Colonic mucosa (tissue), 4 donors: Measurements from ENCODE around the gene HEXIM1. TPM values are rescaled to one million over a fixed set of nuclear protein-coding genes. Genes with fewer than 3 reads are reported as not detected.

Experiments used
- DNase-seq: peaks from one replicate; pipeline ENCODE4 v3.0.0-alpha.2; 2020
- H3K27ac ChIP-seq: fragments of 200-600 bp; one replicate; pipeline ENCODE4 v1.8.0; 2021
- H3K27me3 ChIP-seq: fragments of 200-600 bp; one replicate; pipeline ENCODE4 v1.8.0; 2021
- H3K36me3 ChIP-seq: fragments of 200-600 bp; one replicate; pipeline ENCODE4 v1.8.0; 2021
- H3K4me1 ChIP-seq: fragments of 200-600 bp; one replicate; pipeline ENCODE4 v1.8.0; 2021; ENCODE audit warnings: mild to moderate bottlenecking
- H3K4me3 ChIP-seq: fragments of 200-600 bp; one replicate; pipeline ENCODE4 v1.8.0; 2021
- H3K9ac ChIP-seq, 2 donors: one replicate each; pipeline ENCODE4 v1.7.0; 2013; ENCODE audit warnings: control low read depth in 2 of 2, low read depth in 2 of 2, low read length in 2 of 2
- H3K9me3 ChIP-seq: fragments of 200-600 bp; one replicate; pipeline ENCODE4 v1.8.0; 2021
- CTCF ChIP-seq: fragments of 200-600 bp; IDR thresholded peaks from one replicate; pipeline ENCODE4 v1.8.0; 2022; ENCODE audit warnings: antibody characterized with exemption, mild to moderate bottlenecking
- intact Hi-C: fragments of 100-400 bp; cut with DNase I; formaldehyde crosslinking; loops from one replicate; pipeline ENCODE4 v1.14.1; 2022
- total RNA-seq, 2 donors: library from RNA; stranded (reverse); fragmentation: NEBNext Ultra II Directional in 1 of 2; extraction: Animal tissue kit (Norgen Biotek cat#: 25700) in 1 of 2; gene quantifications; one replicate each; pipeline ENCODE4 v1.2.1, GENCODE V29; 2021
- donor health status: healthy.
- donor health status: DM: no; HTN: no; CAD: no.
- donor health status: DM: no; HTN: no; CAD: no.

Gene HEXIM1
- total RNA-seq, 2 donors from 2014 or later = 37.0 to 38.4 TPM

- peak overlapping the region; percentile 79 for H3K27ac ChIP-seq
- H3K9me3 ChIP-seq = no peaks in the 10 kb centered on the region
- H3K4me1 ChIP-seq = peaks cover 8% of the 10 kb centered on the region
- no peak for TF ChIP-seq CTCF
- intact Hi-C loops = no loop called here
- no peaks in the 10 kb centered on the region for H3K27me3 ChIP-seq
- peak overlapping the region in 1 of 2 donors; percentile 74 for H3K9ac ChIP-seq
- H3K36me3 ChIP-seq = no peaks in the 10 kb centered on the region
- no peak overlapping the region for H3K4me3 ChIP-seq
- no peak for DNase-seq
Observed at GRCh38 chr17:45143094-45143670, 5.1 kb upstream of the HEXIM1 start.

- Histone ChIP-seq H3K9me3 (no peaks in the 10 kb centered on the region), H3K4me1 (peaks cover 8% of the 10 kb centered on the region), H3K27ac (peak overlapping the region; percentile 79), H3K4me3 (peak overlapping the region; percentile 30), H3K9ac (peak overlapping the region; percentile 1 to 74), H3K36me3 (no peaks in the 10 kb centered on the region), H3K27me3 (no peaks in the 10 kb centered on the region)
- intact Hi-C loops = no loop called here
- no peak for TF ChIP-seq CTCF
- peak; percentile 71 for DNase-seq
Observed at GRCh38 chr17:45143767-45144198, 4.5 kb upstream of the HEXIM1 start.

GRCh38 chr17:45144199-45145034 is 3.9 kb upstream of the HEXIM1 start:
- TF ChIP-seq CTCF = no peak
- H3K4me3 ChIP-seq = peak overlapping the region; percentile 30
- DNase-seq = no peak
- H3K9me3 ChIP-seq = no peaks in the 10 kb centered on the region
- peaks cover 8% of the 10 kb centered on the region for H3K4me1 ChIP-seq
- H3K9ac ChIP-seq = peak overlapping the region; percentile 74 to 76
- H3K36me3 ChIP-seq = no peaks in the 10 kb centered on the region
- H3K27ac ChIP-seq = peak overlapping the region; percentile 79
- no peaks in the 10 kb centered on the region for H3K27me3 ChIP-seq
- intact Hi-C loops = no loop called here

- Histone ChIP-seq H3K4me1 (peaks cover 8% of the 10 kb centered on the region), H3K36me3 (no peaks in the 10 kb centered on the region), H3K27me3 (no peaks in the 10 kb centered on the region), H3K27ac (peak overlapping the region; percentile 79), H3K9me3 (no peaks in the 10 kb centered on the region), H3K4me3 (no peak overlapping the region), H3K9ac (peak overlapping the region; percentile 74 to 76)
- DNase-seq = no peak
- no peak for TF ChIP-seq CTCF
- intact Hi-C loops = no loop called here
Observed at GRCh38 chr17:45145035-45145389, 3.3 kb upstream of the HEXIM1 start.

- DNase-seq = no peak
- peak overlapping the region in 1 of 2 donors; percentile 91 for H3K9ac ChIP-seq
- intact Hi-C loops = no loop called here
Observed at GRCh38 chr17:45146166-45146565, 2.1 kb upstream of the HEXIM1 start.

More at GRCh38 chr17:45146166-45146565, 2.1 kb upstream of the HEXIM1 start:
- H3K9me3 ChIP-seq = no peaks in the 10 kb centered on the region
- no peaks in the 10 kb centered on the region for H3K27me3 ChIP-seq
- peaks cover 8% of the 10 kb centered on the region for H3K4me1 ChIP-seq
- H3K4me3 ChIP-seq = no peak overlapping the region
- H3K36me3 ChIP-seq = no peaks in the 10 kb centered on the region
- H3K27ac ChIP-seq = peak overlapping the region; percentile 98
- TF ChIP-seq CTCF = no peak
